Measurements from ENCODE around the gene SLC17A5. TPM values are rescaled to one million over a fixed set of nuclear protein-coding genes. Genes with fewer than 3 reads are reported as not detected.
A peak's percentile ranks its signal among the peaks of the same experiment; 100 is the strongest.

Gene SLC17A5
- total and polyA plus RNA-seq, 2 donors (not counting 1 experiment from before 2014, with no cell fraction given): 2.1 to 8.0 TPM

GRCh38 chr6:73585566-73586415 lies 68.0 kb downstream of the SLC17A5 start:
- WGBS (ENCODE audit: insufficient coverage): no CpG with 5 or more reads among the region's 3 CpGs
- peak overlapping the region; percentile 99 for H3K27ac Mint-ChIP-seq
- no peaks in the 10 kb centered on the region for H3K27me3 Mint-ChIP-seq
- H3K36me3 ChIP-seq (replicated peaks in 1 of 2; ENCODE audit: control extremely low read depth in 1 of 2, control insufficient read depth in 1 of 2, extremely low read depth in 1 of 2, insufficient read depth in 2 of 2, low read length in 1 of 2): no peaks in the 10 kb centered on the region
- no peaks in the 10 kb centered on the region for H3K9me3 Mint-ChIP-seq (ENCODE audit: insufficient read depth)
- ChIA-PET POLR2A (interaction anchor here (0.7 to 4.9 kb wide), 4 partner anchors 15 to 64 kb away, joined by 3 to 43 read pairs (median 6); partner anchors contain the start of gene EEF1A1), CTCF (interaction anchor here (0.7 to 2.8 kb wide), 10 partner anchors 23 to 73 kb away, joined by 3 to 18 read pairs (median 6); no protein-coding TSS in a partner anchor)
- H3K4me3 Mint-ChIP-seq: peak overlapping the region; percentile 83
- H3K27ac ChIP-seq (ENCODE audit: low read length in 2 of 2): peak overlapping the region; percentile 93 to 98
- no peaks in the 10 kb centered on the region for H3K27me3 ChIP-seq (replicated peaks in 1 of 4; ENCODE audit: control extremely low read depth in 1 of 4, control insufficient read depth in 3 of 4, insufficient read depth in 4 of 4, low read length in 3 of 4)
- H3K79me2 ChIP-seq (ENCODE audit: control insufficient read depth, insufficient read depth, low read length): peaks cover 8% of the 10 kb centered on the region
- H3K9me3 ChIP-seq (ENCODE audit: control extremely low read depth in 1 of 3, control insufficient read depth in 2 of 3, insufficient read depth in 1 of 3, low read length in 2 of 3): no peaks in the 10 kb centered on the region
- DNase-seq: peak; percentile 83
- peak overlapping the region; percentile 89 for H2AFZ ChIP-seq (ENCODE audit: insufficient read depth, low read depth, low read length, poor library complexity, severe bottlenecking)
- peak overlapping the region; percentile 70 for H3K4me2 ChIP-seq (replicated peaks; ENCODE audit: low read depth, low read length, poor library complexity, severe bottlenecking)
- H3K4me1 Mint-ChIP-seq: peaks cover 19% of the 10 kb centered on the region
- H3K4me3 ChIP-seq (ENCODE audit: control extremely low read depth in 1 of 5, extremely low read depth in 1 of 5, insufficient read depth in 1 of 5, low read depth in 2 of 5, low read length in 4 of 5): peak overlapping the region; percentile 17 to 65 (median 36)
- no peak for TF ChIP-seq EZH2 (IDR thresholded peaks at IDR 0.05; ENCODE audit: borderline replicate concordance, insufficient read depth, low read depth, low read length, poor library complexity, severe bottlenecking)
- no peak for TF ChIP-seq CTCF (IDR thresholded peaks at IDR 0.05)
- peak; percentile 76 for ATAC-seq (ENCODE audit: low read depth)
- H3K9ac ChIP-seq (ENCODE audit: low read length): peak overlapping the region; percentile 61
- intact Hi-C loops (cut with micrococcal nuclease): loop anchor here (1.0 to 5.0 kb wide), 3 partner anchors 62 to 133 kb away; partner anchors contain the start of gene CGAS
- H4K20me1 ChIP-seq (ENCODE audit: control insufficient read depth, insufficient read depth, low read length, poor library complexity, severe bottlenecking): no peaks in the 10 kb centered on the region
- H3K4me1 ChIP-seq (ENCODE audit: control insufficient read depth in 2 of 2, insufficient read depth in 2 of 2, low read length in 2 of 2): peaks cover 21 to 33% of the 10 kb centered on the region in 2 donors
